Measurements from ENCODE around the gene EMID1.
"Not testable (repeated sequence)": the region's sequence is repeated elsewhere in the genome, so short reads cannot be mapped to it uniquely, and the experiment has no call there.

The EMID1 gene

DNA sequence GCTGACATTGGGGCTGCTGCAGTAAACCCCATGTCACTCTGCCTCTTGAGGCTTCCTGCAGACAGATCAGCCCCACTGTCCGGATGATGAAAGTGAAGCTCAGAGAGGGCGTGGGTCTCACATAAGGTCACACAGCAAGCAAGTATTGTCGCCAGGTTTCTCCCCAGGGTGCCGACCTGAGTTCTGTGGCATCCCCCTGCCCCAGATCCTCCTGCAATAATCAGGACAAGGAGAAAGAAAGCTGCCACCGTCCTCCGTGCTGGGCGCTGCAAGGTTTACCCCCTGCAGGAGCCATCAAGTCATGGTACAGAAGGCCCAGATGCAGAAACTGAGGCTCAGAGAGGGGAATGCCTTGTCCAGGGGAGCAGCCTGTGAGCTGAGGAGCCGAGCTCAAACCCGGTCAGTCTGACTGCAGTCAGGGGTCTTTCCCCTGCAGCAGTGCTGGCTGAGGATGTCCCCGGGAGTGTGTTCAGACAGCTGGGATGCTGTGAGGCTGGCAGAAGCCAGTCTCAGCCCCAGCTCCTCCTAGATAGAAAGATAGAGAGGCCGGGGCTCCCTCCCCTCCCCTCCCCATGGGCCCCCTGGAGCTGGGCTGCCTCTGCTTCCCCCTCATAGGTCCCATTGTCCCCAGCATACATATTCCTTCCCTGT is 13.2 kb downstream of the EMID1 start:
- no peak for DNase-seq (ENCODE audit: low spot score)
- no peak for TF ChIP-seq CTCF (IDR thresholded peaks at IDR 0.05; ENCODE audit: borderline replicate concordance, control extremely low read depth, extremely low read depth, insufficient read depth, missing control alignments)
- in situ Hi-C loops (cut with MboI; ENCODE audit: low sequenced_read_pairs, unreplicated experiment) = no loop called here

DNA sequence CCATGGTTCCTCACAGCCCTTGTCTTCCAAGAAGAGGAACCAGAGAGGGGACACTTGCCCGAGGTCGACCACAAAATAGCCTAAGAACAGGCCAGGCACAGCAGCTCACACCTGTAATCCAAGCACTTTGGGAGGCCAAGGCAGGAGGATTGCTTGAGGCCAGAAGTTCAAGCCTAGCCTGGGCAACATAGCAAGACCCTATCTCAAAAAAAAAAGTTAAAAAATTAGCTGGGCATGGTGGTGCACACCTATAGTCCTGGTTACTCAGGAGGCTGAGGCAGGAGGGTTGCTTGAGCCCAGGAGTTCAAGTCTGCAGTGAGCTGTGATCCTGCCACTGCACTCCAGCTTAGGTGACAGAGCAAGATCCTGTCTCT is 13.7 kb downstream of the EMID1 start:
- in situ Hi-C loops (cut with MboI; ENCODE audit: low sequenced_read_pairs, unreplicated experiment); DNase-seq (ENCODE audit: low spot score): not testable (repeated sequence)

- in situ Hi-C loops (cut with MboI; ENCODE audit: low sequenced_read_pairs, unreplicated experiment) = no loop called here
- TF ChIP-seq CTCF (IDR thresholded peaks at IDR 0.05; ENCODE audit: borderline replicate concordance, control extremely low read depth, extremely low read depth, insufficient read depth, missing control alignments) = no peak
- DNase-seq (ENCODE audit: low spot score) = no peak
Measured at GRCh38 chr22:29219881-29220670, 14.4 kb downstream of the EMID1 start.

DNA sequence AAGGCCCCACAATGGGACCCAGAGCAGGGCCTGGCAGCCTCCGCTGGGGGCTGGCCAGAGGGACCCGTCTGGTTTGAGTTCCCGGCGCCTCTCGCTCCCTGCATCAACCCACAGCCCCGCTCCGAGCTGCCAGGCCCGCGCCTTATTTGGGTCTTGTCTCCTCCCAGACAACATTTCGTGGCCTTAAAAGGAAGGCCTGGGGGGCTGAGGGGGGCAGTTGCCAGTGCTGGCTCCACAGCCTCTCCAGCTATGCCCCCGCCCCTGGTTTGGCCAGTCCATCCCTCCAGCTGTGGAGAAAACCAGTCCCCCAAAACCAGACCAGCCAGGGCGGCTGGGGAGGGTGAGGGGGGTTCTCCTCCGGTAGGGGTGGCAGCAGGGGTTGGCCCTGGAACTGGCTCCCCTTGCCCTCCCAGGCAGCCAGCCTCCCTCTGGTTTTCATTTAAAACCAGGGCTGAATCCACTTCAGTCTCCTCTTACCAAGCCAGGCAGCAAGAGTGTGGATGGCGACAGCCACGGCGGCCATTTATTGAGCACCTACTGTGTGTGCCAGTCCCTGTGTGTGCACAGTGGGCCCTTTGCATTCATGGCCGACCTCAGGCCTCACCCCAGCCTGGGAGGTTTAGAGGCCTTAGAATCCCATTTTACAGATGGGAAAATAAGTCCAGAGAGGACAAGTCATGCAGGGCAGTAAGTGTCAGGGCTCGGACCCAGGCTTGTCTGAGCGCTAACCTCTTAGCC is 18.6 kb downstream of the EMID1 start:
- DNase-seq (ENCODE audit: low spot score) = no peak
- in situ Hi-C loops (cut with MboI; ENCODE audit: low sequenced_read_pairs, unreplicated experiment) = no loop called here
- no peak for TF ChIP-seq CTCF (IDR thresholded peaks at IDR 0.05; ENCODE audit: borderline replicate concordance, control extremely low read depth, extremely low read depth, insufficient read depth, missing control alignments)

- TF ChIP-seq CTCF (IDR thresholded peaks at IDR 0.05; ENCODE audit: borderline replicate concordance, control extremely low read depth, extremely low read depth, insufficient read depth, missing control alignments) = no peak
- DNase-seq (ENCODE audit: low spot score) = no peak
- in situ Hi-C loops (cut with MboI; ENCODE audit: low sequenced_read_pairs, unreplicated experiment) = loop anchor here (25.0 kb wide), 1 partner anchor 363 kb away; no protein-coding TSS in a partner anchor
Measured at GRCh38 chr22:29224859-29225410, 19.2 kb downstream of the EMID1 start.

DNA sequence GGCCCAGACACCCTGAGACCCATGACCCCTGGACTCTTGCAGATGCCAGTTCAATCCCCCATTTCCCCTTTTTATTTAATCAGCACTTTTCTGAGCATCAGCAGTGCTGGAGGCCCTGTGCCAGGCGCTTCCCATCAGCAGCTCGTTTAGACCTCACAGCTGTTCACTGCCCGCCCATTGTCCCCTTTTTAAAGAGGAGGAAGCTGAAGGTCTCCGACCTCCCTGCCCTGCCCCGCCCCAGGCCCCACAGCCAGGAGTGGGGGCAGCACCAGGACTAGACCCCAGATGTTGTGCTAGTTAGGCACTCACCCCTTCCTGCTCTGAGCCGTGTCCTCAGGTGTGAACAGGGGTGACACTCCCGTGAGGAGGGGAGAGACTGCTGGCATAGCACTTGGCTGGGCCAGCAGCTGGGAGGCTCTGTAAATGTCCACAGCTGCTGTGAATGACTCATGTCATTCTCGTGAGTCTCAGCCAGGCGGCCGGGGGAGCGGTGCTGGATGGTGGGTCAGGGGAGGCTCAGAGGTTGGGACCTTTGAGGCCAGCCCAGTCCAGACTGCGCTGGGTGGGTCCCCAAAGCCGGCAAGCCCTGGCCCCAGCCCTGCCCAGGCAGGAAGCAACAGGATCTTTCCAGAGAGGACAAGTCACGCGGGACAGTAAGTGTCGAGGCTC is 19.9 kb downstream of the EMID1 start:
- in situ Hi-C loops (cut with MboI; ENCODE audit: low sequenced_read_pairs, unreplicated experiment) = loop anchor here (25.0 kb wide), 1 partner anchor 363 kb away; no protein-coding TSS in a partner anchor

More for the DNA sequence above, 19.9 kb downstream of the EMID1 start:
- no peak for DNase-seq (ENCODE audit: low spot score)
- no peak for TF ChIP-seq CTCF (IDR thresholded peaks at IDR 0.05; ENCODE audit: borderline replicate concordance, control extremely low read depth, extremely low read depth, insufficient read depth, missing control alignments)
